GM19372 (cell line): ENCODE data around the gene MILR1.
"Not testable (repeated sequence)": the region's sequence is repeated elsewhere in the genome, so short reads cannot be mapped to it uniquely, and the experiment has no call there.

Experiments used
- ATAC-seq: cut with Tn5 transposase; IDR thresholded peaks from one replicate; pipeline ENCODE4 v1.9.1; 2021; ENCODE audit warnings: mild to moderate bottlenecking, low read depth, moderate library complexity; ENCODE audit not compliant: unreplicated experiment

The MILR1 gene

GRCh38 chr17:64425191-64425590 is 23.7 kb upstream of the MILR1 start:
- no peak for ATAC-seq

- ATAC-seq, result no peak
These were observed 22.3 kb upstream of the MILR1 start for GRCh38 chr17:64426596-64426995.

- ATAC-seq, result no peak
These were observed 20.5 kb upstream of the MILR1 start for GRCh38 chr17:64428406-64428805.

GRCh38 chr17:64430036-64430435 is 18.9 kb upstream of the MILR1 start:
- ATAC-seq, result not testable (repeated sequence)

- ATAC-seq, result no peak
These were observed 17.4 kb upstream of the MILR1 start for GRCh38 chr17:64431534-64431933.

- ATAC-seq, result no peak
These were observed 10.9 kb upstream of the MILR1 start for GRCh38 chr17:64437944-64438525.

- ATAC-seq, result not testable (repeated sequence)
These were observed 9.4 kb upstream of the MILR1 start for GRCh38 chr17:64439521-64439920.

- ATAC-seq, result no peak
These were observed 9.0 kb upstream of the MILR1 start for GRCh38 chr17:64439956-64440355.

GRCh38 chr17:64441772-64442540 is 7.0 kb upstream of the MILR1 start:
- no peak for ATAC-seq

- no peak for ATAC-seq
These were observed 6.4 kb upstream of the MILR1 start for GRCh38 chr17:64442541-64442971.

GRCh38 chr17:64443086-64443760 is 5.7 kb upstream of the MILR1 start:
- no peak for ATAC-seq

- no peak for ATAC-seq
These were observed 1.4 kb upstream of the MILR1 start for GRCh38 chr17:64447526-64447925.

- no peak for ATAC-seq
These were observed 630 bp downstream of the MILR1 start for GRCh38 chr17:64449545-64449944.

GRCh38 chr17:64455993-64456885 is 7.3 kb downstream of the MILR1 start:
- ATAC-seq, result no peak

GRCh38 chr17:64457156-64457555 is 8.2 kb downstream of the MILR1 start:
- ATAC-seq, result no peak

- no peak for ATAC-seq
These were observed 9.8 kb downstream of the MILR1 start for GRCh38 chr17:64458756-64459155.

- no peak for ATAC-seq
These were observed 10.4 kb downstream of the MILR1 start for GRCh38 chr17:64459284-64459747.

GRCh38 chr17:64459818-64460217 is 10.9 kb downstream of the MILR1 start:
- ATAC-seq, result not testable (repeated sequence)

GRCh38 chr17:64460955-64461354 is 12.0 kb downstream of the MILR1 start:
- ATAC-seq, result no peak

GRCh38 chr17:64461788-64462187 is 12.9 kb downstream of the MILR1 start:
- no peak for ATAC-seq
